Measurements from ENCODE around the gene PLXNA2.

DNA sequence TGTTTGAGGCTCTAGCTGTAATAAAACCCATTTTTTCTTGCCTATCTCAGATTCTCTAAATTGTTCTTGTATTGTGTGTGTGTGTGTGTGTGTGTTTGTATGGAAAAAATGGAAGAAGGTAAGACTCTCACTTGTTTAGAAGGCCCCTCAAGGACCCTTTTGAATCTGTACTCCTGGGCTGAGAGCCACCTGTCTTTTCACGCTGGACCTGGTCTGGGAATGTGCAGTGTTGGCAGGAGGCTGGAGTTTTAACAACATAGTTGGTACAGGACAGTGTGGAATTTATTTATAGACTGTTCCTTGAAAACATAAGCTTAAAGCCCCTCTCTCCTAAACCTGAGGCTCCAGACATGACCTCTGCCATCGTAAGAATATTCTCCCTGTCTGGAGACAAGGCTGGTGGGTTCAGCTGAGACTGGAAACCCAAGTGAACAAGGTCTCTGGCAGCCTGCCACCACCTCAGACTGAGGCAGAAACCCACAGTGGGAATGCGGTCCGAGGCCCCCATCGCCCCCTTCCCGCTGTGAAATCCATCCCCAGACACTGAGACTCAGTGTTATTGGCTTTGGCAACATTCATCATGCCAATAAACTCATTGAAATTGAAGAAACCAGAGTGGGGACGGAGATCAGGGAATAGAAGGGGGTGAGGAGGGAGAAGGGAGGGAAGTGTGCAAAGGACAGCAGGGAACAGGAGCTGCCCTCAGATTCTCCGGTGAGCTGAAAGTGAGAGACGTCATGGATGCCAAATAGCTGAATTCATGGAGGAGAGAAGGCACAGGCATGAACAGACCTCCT is 24.6 kb upstream of the PLXNA2 start:
- TF ChIP-seq EP300 (IDR thresholded peaks at IDR 0.05): no peak
- TF ChIP-seq, protein P1, sequence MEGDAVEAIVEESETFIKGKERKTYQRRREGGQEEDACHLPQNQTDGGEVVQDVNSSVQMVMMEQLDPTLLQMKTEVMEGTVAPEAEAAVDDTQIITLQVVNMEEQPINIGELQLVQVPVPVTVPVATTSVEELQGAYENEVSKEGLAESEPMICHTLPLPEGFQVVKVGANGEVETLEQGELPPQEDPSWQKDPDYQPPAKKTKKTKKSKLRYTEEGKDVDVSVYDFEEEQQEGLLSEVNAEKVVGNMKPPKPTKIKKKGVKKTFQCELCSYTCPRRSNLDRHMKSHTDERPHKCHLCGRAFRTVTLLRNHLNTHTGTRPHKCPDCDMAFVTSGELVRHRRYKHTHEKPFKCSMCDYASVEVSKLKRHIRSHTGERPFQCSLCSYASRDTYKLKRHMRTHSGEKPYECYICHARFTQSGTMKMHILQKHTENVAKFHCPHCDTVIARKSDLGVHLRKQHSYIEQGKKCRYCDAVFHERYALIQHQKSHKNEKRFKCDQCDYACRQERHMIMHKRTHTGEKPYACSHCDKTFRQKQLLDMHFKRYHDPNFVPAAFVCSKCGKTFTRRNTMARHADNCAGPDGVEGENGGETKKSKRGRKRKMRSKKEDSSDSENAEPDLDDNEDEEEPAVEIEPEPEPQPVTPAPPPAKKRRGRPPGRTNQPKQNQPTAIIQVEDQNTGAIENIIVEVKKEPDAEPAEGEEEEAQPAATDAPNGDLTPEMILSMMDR (IDR thresholded peaks at IDR 0.05): no peak
